T-helper 2 cell (primary cell): Measurements from ENCODE around the gene CATSPER4.

Experiments used
- DNase-seq, 5 experiments: peaks; one replicate each; pipeline versions ENCODE4 v3.0.0 to v3.0.0-alpha.2; 2012 to 2022
- total RNA-seq, 2 donors: gene quantifications; one replicate each; lab custom pipeline; 2026; lab: John Stamatoyannopoulos, UW

Gene CATSPER4
- 0 to 0.07 reads per million in 2 donors for total RNA-seq

GRCh38 chr1:26190373-26190987 is at the start of gene CATSPER4:
CATSPER4 (plus strand) TSS chr1:26190602; CDS start chr1:26190628, 26 bp downstream.
- DNase-seq, result peak in 1 of 5 experiments; percentile 18

- DNase-seq, result no peak
Observed at GRCh38 chr1:26142159-26142558, 48.2 kb upstream of the CATSPER4 start.

GRCh38 chr1:26145041-26145959 is 45.1 kb upstream of the CATSPER4 start:
- peak; percentile 32 to 71 (median 61) for DNase-seq

GRCh38 chr1:26145960-26146294 is 44.5 kb upstream of the CATSPER4 start:
- DNase-seq, result no peak

DNA sequence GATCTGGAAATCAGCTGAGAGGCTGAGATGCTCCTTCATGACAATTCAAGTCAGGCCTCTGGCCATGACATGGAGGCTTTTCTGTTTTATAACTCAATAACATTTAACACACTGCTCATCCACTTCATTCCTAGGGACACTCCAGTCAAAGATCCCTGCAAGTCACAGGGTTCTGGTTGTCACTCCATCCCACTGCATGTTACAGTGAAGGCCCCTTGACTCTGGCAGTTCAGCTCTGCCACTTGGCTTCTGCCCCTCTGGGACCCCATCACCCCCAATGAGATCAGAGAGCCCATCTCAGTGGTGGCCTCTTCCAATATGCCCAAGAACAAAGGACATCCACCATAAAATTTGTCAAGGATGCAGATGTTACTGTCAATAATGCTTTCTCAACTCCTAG is 41.5 kb upstream of the CATSPER4 start:
- no peak for DNase-seq

- no peak for DNase-seq
Observed at GRCh38 chr1:26153966-26154532, 36.4 kb upstream of the CATSPER4 start.

DNA sequence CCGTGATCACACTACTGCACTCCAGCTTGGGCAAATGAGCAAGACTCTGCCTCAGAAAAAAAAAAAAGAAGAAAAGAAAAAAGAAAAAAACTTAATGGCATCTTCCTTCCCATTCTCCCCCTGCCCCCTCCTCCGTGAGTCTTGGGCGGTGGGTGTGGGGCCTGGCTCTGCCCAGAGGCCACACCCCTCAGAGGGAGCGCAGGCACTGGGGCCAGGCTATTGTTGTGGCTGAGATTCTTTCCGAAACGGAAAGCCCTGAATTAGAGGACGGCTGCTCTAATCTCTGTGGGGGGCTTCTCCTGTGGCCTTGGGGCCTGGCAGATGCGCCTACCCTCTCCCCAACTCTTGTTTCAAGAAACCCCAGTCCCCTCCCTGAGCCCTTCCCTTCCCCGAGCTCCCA is 35.7 kb upstream of the CATSPER4 start:
- DNase-seq, result no peak

DNA sequence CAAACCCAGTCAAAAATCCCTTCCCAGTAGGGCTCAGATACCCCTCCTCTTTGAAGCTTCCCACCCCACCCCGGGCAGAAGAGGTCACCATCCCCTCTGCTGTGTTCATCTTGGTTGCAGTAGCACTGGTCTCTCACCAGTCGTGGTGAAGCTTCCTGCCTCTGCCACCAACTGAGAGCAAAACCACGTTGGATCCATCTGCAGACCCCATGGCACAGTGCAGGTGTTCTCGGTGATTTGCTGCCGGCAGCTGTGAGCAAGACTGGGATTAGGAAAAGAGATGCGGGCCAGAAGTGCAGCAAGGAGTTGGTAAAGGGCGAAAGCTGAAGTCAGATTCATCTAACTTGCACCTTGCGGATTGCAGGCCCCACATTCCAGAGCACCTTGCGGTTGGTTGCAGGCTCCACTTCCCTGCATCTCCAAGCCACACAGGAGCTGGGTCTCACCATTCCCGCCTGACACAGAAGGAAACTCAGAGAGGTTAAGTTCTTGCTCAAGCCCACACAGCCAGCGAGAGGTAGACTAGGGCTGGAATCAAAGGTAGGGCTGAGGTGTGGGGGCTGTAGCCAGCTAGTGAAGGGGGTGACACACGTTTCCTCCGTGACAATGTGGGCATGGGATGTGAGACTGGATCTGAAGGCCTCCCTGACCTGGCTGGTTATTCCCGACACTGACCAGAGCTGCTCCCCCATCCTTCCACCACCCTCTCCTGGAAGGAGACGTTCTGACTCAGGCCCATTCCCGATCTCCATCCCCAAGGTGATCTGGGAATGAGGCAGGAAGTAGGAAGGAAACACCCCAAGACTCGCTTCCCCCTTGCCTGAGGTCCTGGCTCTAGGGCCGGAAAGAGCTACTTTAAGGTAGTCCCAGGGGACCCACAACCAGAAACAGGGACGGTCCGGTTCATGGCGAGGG is 34.8 kb upstream of the CATSPER4 start:
- DNase-seq, result no peak

DNA sequence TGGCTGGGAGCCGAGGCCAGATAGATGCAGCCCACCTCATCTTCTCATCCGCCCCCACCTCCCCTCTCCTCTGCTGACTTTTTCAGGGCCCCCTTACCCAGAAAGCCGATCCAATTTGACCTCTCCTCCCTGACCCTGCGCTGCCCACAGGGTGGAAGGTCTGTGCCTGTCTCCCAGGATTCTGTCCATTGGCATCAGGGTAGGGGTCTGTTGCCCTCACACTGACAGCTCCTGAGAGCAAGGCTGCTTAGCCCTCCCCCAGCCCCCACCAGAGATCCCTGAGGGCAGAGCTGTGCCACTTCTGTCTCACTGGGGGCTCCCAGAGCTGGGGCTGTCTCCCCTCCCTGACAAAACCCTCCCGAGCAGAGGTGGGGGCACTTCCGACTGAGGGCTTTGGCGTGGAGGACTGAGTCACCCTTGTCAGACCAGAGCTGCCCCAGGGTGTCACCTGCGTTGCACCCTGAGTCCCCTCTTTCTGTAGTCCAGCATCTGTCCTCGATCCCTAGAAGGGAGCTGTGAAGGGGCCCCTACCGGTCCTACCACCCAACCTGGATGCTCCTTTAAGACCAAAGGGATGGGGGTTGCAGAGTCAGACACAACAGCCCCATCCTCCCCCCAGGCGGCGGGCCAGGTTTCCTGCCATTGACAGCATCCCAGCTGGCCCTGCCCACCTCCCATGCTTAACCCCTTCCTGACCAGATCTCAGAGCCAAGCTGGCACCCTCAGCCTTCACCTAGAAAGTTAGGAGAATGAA is 33.9 kb upstream of the CATSPER4 start:
- DNase-seq, result no peak

DNA sequence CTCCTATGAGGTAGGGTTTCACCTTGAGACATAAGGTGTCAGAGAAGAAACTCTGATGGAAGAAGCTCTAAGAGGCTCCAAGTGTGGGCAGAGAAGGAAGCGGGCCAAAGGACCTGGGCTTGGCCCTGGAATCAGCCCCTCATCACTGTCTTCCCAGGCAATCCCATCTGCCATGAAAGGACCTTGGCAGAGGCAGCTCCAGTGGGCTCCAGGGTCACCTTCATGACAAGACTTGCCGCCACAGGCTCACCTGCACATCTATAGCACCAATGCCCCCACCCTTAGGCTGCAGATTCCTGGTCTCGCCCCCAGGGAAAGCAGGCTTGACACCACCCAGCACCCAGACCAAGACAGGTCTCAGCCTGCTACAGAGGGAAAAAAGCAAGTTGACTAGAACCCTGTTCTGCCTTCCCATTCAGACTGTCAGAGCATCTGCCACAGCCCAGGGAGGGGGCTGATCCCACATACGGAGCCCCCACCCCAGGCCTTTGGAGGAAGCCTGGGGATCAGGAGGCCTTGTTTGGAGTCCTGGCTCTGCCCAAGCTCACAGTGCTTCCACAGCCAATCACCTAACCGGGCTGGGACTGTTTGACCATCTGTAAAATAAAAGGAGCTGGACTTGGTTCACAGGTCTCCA is 32.0 kb upstream of the CATSPER4 start:
- no peak for DNase-seq

DNA sequence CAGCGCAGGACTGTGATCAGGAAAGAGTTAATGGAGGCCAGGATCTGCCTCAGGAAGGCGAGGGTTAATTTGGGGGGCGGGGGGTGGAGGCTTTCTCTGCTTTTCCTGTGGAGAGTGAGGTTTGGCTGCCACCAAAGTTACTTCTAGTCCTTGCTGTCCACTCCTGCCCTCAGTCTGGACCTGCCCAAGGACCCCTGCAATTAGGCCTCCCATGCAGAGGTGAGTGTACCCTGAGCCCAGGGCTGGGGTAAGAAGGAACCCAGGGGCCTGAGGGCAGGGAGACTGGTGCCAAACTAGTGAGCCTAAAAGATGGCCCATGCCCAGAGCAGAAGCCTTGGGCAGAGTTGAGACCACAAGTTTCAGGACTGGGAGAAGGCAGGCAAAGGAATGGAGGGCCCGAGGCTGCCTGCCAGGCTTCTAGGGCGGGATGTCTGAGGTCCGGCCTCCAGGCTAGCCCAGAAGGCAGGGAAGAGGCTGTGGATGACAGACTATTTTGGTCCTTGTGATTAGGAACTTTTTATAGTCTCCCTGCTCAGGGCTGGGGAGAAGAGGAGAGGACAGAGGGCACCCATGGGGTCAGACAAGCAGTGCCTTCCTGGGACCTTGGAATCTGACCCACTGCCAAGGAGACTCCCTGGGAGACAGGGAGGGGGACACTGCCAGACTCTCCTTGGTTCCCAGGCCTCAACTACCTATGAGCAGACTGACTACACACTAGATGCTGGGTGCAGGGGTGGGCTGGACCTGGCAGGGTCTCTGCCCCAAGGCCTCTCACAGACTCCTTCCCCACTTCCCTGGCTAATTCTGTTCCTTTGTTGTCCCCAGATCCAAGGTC is 31.3 kb upstream of the CATSPER4 start, which contains the start of gene FAM110D:
Gene FAM110D (plus strand): TSS at position 172 of the 835 bp plus-strand sequence. CDS start 2,213 bp downstream, outside the sequence.
- DNase-seq, result no peak

DNA sequence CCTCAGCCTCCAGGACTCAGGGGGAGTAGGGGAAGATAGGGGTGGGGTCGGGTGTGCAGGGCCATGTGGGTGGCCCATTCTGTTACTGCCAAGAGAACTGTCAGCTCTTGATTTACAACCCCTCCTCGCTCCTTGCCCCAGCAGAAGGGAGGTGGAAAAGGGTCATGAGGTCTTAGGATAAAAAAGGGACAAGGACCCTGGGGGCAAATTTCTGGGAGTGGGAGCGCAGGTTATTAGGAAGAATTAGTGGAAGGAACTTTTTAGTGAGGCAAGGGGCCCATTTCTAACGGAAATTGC is 30.7 kb upstream of the CATSPER4 start:
- DNase-seq, result no peak

DNA sequence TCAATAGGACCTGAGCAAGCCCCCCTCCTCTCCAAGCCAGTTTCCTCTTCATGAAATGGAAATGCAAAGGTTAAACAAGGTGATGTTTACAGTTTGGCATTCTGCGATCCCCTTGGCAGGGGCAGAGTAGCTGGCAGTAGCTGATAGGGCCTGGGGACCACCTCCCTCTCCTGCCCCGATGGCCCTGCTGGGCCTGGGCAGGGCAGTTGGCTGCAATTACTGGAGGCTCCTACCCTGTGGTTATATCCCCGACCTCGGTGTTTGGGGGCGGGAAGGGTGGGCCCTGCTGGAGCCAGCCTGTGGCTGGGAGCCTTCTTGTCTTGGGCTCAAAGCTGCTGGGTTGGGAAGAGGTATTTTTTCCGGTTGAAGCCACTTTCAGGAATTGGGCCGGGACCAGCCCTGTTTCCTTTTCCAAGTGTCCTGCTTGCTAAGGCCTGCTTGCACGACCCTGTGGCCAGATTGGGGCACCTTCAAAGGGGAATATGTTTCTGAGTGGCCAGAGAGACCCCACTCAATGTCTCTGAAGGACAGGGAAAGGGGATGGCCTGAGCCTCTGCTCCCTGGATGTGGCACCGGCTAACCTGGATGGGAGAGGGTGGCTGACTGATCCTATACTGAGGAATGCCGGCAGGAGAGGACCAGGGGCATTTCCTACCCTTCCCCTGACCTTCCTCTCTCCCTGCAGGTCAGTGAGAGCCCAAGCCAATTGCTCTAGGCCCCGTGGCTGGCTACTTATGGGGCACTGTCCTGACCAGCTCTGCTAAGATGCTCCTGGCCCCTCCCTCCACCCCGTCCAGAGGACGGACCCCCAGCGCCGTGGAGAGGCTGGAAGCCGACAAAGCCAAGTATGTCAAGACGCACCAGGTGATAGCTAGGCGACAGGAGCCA is 29.6 kb upstream of the CATSPER4 start:
- no peak for DNase-seq

- peak in 3 of 5 experiments; percentile 14 to 58 (median 35) for DNase-seq
Observed at GRCh38 chr1:26161415-26162219, 28.8 kb upstream of the CATSPER4 start.

DNA sequence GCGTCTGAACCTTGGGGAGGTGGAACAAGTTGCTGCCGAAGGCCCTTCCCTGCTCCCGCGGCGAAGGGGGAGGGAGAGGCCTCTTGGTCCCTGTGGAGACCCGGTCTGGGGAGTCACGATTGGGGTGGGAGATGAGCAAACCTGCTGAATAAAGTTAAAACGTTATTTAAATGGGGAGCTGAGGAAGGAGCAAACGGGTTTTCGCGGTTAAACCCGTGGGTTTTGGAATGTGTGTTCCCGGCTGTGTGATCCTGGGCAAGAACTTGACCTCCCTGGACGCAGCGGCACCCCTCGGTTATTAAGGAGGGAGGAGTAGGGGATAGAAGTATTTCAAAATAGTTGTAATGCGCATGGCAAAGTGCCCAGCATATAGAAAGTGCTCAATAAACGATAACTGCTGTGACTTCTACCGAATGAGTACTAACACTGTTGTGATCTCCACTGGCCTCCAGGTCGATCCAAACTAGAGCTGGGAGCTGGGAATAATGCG is 28.1 kb upstream of the CATSPER4 start:
- no peak for DNase-seq

GRCh38 chr1:26163684-26164035 is 26.7 kb upstream of the CATSPER4 start:
- DNase-seq, result no peak

DNA sequence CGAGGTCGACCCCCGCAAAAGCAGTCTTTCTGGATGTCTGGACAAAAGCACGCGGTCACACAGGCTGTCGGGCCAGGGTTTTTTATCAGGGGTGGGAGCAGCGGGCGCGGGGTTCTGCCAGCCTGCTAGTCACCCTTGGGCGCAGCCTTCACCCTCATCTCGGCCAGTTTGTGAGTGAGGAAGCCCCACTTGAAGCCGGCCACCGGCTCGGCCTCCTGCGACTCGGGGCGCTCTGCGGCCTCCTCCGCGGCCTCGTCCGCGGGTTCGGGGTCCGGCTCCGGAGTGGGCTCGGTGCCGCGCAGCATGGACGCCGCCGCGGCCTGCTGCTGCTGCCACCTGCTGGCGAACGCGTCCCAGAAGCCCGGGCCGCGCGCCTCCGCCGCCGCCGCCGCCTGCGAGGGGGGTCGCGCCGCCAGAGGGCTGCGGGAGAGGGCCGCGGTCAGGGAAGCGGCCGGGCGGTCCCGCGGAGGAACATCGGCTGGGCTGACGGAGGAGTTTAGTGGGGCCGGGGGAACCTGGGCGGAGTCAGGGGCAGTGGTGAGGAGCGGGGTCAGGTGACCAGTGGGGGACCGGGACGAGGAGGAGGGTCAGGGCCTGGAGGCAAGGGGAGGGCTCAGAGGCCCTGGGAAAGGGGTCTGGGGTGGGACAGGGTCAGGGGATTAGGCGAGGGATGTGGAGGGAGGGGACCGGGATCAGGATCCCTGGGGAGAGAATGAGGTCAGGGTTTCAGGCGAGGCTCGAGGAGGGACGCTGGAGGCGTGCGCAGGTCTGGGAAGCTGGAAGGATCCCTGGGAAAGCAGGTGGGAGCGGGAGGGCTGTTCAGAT is 26.2 kb upstream of the CATSPER4 start:
- peak; percentile 17 to 48 (median 40) for DNase-seq
